NCI-H2029 treated with DMSO at 0.1 percent for 48 hours (cell line): ENCODE measurements around the gene DZIP1.
A peak's percentile ranks its signal among the peaks of the same experiment; 100 is the strongest.

Source experiments
- DNase-seq: peaks from one replicate; lab custom pipeline; 2025; lab: John Stamatoyannopoulos, UW

DZIP1 gene

GRCh38 chr13:95544293-95544692 is 100.2 kb downstream of the DZIP1 start:
- no peak for DNase-seq

GRCh38 chr13:95541911-95542474 is 102.5 kb downstream of the DZIP1 start:
- DNase-seq: no peak

DNA sequence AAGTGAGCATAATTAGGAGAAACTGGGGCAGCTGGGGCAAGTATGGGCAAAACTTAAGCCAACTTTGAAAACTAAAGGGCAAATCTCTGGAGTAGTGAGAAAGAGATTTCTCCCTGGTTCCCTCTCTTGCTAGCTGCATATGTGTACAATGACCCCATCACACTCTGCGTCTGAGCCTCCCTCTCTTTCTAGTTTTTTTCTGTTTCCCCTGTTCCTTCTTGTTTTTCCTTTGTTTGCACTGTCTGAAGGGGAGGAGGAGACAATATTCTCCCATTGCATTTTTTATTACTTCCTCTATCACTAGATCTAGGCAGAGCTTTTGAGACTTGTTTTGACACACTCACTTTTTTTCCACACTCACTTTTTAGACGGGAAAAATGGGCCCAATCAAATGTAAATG is 103.2 kb downstream of the DZIP1 start:
- DNase-seq: no peak

DNA sequence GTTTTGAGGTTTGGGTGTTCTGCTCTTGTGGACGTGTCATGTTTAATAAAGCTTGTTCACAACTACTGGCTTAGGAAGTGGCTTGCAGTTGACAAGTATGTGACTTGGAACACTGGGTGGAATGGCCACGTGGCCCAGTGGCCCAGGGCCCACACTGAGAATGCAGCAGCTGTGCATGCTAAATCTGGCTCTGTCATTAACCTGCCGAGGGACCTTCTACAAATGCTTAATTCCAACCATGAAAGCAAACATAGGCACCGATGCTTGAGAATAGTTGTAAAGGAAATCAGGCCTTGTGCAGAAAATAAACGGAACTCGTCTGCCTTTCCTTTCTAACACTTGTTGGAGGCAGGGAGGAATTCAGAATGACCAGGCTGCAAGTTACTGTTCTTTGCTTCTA is 103.6 kb downstream of the DZIP1 start:
- no peak for DNase-seq

DNA sequence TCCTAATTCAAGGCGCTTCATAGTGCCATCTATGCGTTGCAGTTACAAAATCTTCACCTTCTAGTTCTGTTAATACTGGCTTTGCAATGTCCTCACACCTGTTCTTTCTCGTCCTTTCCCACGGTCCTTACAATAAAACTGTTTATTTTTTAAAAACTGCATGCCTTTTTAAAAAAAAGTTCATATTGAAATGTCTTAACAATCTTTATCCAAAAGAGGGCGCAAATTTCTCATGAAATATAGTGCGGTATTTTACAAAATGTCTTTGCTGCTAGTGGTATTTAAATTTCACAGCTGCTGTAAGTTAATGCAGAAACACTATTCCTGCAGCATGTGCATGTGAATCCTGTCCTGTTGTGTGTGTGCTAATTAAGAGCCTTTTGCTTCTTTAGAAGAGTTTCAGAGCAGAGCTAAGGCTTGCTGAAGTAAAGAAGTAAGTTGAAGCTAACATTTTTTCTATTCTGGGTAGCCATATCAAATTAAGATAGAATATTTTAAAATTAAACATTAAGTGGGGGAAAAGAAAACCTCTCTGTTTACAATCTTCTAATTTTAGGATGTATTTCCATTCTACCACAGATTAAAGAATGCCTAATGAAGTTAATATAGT is 107.8 kb downstream of the DZIP1 start:
- DNase-seq: no peak

- DNase-seq: peak; percentile 21
Observed at GRCh38 chr13:95535243-95535642, 109.3 kb downstream of the DZIP1 start.

GRCh38 chr13:95533545-95534160 is 110.9 kb downstream of the DZIP1 start:
- no peak for DNase-seq

DNA sequence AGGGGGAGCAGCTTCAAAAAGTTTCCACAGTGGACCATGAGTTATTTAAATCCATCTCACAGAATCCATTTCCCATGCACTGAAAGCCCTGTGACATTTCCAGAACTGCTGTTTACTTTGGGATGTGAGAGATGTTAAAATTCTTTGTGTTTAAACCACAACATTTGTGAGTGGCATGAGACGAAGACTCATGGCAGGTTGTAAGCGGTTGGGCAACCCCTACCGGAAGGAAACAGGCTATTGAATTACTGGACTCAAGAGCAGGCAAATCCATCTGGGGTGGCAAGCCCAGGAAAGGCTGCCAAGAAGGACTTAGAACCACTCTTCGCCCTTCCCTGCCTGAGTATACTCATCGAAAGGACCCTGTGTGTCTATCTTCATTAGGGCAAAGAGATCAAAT is 114.3 kb downstream of the DZIP1 start:
- DNase-seq: peak; percentile 67
